Peyer's patch (tissue), 4 donors: Measurements from ENCODE around the gene SYNPO2.

Experiments
- POLR2A ChIP-seq, 2 donors: fragments of 450-650 bp; IDR thresholded peaks; one replicate each; pipeline ENCODE4 v1.5.1; 2017; ENCODE audit warnings: antibody characterized with exemption in 2 of 2, mild to moderate bottlenecking in 2 of 2, moderate library complexity in 2 of 2
- TF ChIP-seq, protein P1 (sequence below), 6 experiments: fragments of 450-650 bp in 4 of 6; fragments of 200-600 bp in 2 of 6; sonication (generic) in 1 of 6; IDR thresholded peaks; one replicate each; pipeline ENCODE4 v1.5.1; 2017 to 2019; ENCODE audit warnings: antibody characterized with exemption in 6 of 6, mild to moderate bottlenecking in 3 of 6, moderate library complexity in 1 of 6

DNA sequence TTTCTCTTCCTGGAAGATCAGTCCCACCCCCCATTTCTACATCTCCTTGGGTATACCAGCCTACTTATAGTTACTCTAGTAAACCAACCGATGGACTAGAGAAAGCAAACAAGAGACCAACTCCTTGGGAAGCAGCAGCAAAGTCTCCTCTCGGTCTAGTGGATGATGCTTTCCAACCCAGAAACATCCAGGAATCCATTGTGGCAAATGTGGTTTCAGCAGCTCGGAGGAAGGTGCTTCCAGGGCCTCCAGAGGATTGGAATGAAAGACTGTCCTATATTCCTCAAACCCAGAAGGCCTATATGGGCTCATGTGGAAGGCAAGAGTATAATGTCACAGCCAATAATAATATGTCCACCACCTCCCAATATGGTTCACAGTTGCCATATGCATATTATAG, 168.8 kb downstream of the SYNPO2 start:
- TF ChIP-seq, protein P1, sequence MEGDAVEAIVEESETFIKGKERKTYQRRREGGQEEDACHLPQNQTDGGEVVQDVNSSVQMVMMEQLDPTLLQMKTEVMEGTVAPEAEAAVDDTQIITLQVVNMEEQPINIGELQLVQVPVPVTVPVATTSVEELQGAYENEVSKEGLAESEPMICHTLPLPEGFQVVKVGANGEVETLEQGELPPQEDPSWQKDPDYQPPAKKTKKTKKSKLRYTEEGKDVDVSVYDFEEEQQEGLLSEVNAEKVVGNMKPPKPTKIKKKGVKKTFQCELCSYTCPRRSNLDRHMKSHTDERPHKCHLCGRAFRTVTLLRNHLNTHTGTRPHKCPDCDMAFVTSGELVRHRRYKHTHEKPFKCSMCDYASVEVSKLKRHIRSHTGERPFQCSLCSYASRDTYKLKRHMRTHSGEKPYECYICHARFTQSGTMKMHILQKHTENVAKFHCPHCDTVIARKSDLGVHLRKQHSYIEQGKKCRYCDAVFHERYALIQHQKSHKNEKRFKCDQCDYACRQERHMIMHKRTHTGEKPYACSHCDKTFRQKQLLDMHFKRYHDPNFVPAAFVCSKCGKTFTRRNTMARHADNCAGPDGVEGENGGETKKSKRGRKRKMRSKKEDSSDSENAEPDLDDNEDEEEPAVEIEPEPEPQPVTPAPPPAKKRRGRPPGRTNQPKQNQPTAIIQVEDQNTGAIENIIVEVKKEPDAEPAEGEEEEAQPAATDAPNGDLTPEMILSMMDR (IDR thresholded peaks at IDR 0.05) = no peak
- no peak for TF ChIP-seq POLR2A (IDR thresholded peaks at IDR 0.05)
